NK-92 (cell line): ENCODE measurements around the gene ANXA2R.
A peak's percentile ranks its signal among the peaks of the same experiment; 100 is the strongest.
"Not testable (repeated sequence)": the region's sequence is repeated elsewhere in the genome, so short reads cannot be mapped to it uniquely, and the experiment has no call there.

ENCODE experiments used
- DNase-seq: peaks from one replicate; lab custom pipeline; 2025; ENCODE audit not compliant: unreplicated experiment; lab: John Stamatoyannopoulos, UW

ANXA2R gene, protein sequence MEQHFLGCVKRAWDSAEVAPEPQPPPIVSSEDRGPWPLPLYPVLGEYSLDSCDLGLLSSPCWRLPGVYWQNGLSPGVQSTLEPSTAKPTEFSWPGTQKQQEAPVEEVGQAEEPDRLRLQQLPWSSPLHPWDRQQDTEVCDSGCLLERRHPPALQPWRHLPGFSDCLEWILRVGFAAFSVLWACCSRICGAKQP

DNA sequence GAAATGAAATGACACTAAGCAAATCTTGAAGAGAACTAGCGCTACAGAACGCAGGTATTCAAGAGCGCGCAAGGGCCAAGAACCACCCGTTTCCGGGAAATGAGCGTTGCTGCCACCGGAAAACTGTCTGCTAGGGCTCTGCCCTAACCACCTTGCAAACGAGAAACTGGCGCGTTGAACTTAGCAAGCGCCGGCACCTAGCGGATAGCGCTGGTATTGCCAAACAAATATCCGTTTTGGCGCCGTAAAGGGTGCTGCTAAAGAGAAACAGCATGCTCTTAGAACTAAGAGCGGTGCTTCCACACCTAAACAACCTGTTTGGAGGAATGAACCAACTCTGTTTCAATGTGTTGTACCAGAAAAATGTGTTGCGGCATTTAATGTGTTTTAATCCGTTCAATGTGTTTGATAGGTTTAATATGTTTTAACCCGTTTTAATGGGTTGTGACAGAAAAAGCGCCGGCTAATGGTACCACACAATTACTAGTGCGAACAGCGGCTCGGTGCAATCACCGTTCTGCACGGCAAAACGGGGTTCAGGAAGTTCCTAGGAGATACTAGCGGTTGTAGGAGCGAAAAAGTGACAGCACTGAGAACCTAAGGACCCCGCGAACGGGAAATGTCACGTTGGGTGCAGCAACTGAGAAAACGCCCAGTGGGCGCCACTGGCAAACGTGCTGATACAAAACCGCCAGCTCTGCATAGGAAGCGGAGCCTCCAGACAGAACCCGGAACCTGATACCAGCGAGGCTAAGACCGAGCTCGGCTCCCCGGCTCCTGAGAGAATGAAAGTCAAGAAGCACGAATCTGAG, at the start of gene ANXA2R:
Gene ANXA2R (minus strand): TSS at position 33 of the 812 bp plus-strand sequence. CDS start 273 bp downstream, outside the sequence.
- peak; percentile 75 for DNase-seq

DNA sequence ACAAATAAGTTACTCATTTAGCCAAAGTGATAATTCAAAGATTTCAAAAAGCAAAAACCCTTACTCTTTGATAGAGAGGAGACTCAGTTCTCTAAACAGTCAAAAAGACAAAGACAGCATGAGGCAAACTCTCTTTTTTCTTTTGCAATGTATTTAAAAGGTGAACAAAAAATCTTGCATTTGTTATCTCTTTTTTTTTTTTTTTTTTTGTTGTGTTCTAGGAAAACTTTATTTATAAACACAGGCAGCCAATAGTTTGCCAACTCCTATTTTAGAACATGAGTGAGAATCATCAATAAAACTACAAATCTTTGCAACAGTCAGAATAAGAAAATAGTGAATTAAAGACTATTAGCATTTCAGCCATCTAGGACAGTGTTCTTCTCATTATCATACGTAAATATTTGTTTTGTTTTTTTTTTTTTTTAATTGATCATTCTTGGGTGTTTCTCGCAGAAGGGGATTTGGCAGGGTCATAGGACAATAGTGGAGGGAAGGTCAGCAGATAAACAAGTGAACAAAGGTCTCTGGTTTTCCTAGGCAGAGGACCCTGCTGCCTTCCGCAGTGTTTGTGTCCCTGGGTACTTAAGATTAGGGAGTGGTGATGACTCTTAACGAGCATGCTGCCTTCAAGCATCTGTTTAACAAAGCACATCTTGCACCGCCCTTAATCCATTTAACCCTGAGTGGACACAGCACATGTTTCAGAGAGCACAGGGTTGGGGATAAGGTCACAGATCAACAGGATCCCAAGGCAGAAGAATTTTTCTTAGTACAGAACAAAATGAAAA, 46.2 kb upstream of the ANXA2R start:
- DNase-seq: not testable (repeated sequence)

DNA sequence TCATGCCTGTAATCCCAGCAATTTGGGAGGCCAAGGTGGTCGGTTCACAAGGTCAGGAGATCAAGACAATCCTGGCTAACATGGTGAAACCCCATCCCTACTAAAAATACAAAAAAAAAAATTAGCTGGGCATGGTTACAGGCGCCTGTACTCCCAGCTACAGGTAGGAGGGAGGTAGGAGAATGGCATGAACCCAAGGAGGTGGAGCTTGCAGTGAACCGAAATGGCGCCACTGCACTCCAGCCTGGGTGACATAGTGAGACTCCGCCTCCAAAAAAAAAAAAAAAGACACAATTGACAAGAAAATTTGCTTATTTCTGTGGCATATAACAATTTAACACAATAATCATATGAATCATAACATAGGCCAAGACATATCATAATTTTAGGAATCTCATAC, 45.3 kb upstream of the ANXA2R start:
- no peak for DNase-seq

DNA sequence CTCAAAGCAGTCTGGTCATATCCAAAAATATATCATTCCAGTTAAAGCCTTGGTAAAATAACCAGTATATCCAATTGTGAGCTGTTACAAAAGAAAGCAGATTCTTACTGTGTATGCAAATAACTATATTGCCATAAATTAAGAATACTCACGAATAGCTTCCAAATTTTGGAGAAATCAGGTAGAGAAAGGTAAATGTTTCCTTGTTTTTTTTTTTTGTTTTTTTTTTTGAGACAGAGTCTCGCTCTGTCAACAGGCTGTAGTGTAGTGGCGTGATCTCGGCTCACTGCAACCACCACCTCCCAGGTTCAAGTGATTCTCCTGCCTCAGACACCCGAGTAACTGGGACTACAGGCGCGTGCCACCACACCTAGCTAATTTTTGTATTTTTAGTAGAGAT, 44.3 kb upstream of the ANXA2R start:
- not testable (repeated sequence) for DNase-seq

DNA sequence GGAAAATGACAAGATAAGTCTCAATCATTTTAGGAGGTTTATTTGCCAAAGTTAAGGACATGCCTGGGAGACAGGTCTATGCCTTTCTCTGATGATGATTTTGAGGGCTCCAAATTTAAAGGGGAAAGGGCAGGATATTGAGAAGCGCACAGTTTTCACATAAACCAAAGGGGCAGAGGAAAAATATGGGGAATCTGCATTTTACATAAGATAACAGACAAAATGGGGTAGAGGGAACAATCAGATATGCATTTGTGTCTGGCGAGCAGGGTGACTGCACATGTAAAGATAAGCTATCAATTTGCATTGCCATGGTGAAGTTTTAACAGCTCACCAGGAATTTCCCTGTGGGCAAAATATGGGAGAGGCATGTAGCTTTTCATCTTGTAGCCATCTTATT, 41.2 kb upstream of the ANXA2R start:
- not testable (repeated sequence) for DNase-seq

DNA sequence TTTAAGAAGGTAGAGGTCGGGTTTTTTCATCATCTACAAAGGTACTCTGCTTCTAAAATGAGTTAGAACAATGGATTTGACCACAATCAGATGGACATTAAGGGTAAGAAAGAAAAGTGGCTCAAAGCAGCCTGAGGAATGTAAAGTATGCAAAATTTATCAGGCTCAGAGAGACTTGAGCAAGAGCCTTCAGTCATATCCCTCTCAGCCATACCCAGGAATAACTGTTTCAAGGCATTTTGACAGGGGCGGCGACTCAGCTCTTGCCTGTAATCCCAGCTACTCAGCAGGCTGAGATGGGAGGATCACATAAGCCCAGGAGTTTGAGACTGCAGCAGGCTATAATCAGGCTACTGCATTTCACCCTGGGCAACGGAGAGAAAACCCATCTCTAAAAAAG, 38.8 kb upstream of the ANXA2R start:
- DNase-seq: no peak

DNA sequence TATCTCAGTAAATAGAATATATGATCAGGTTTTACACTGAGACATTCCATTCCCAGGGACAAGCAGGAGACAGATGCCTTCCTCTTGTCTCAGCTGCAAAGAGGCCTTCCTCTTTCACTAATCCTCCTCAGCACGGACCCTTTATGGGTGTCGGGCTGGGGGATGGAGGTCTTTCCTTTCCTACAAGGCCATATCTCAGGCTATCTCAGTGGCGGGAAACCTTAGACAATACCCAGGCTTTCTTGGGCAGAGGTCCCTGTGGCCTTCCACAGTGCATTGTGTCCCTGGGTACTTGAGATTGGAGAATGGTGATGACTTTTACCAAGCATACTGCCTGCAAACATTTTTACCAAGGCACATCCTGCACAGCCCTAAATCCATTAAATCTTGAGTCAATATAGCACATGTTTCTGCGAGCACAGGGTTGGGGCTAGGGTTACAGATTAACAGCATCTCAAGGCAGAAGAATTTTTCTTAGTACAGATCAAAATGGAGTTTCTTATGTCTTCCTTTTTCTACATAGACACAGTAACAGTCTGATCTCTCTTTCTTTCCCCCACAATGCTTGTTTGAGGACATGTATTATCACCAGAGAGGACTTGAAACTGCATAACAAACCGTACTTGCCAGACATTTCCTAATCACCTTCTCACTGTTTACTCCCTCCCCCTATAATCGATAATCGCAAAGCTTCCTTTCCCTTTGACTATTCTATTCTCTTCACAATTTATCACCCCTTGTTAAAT, 37.5 kb upstream of the ANXA2R start:
- not testable (repeated sequence) for DNase-seq

DNA sequence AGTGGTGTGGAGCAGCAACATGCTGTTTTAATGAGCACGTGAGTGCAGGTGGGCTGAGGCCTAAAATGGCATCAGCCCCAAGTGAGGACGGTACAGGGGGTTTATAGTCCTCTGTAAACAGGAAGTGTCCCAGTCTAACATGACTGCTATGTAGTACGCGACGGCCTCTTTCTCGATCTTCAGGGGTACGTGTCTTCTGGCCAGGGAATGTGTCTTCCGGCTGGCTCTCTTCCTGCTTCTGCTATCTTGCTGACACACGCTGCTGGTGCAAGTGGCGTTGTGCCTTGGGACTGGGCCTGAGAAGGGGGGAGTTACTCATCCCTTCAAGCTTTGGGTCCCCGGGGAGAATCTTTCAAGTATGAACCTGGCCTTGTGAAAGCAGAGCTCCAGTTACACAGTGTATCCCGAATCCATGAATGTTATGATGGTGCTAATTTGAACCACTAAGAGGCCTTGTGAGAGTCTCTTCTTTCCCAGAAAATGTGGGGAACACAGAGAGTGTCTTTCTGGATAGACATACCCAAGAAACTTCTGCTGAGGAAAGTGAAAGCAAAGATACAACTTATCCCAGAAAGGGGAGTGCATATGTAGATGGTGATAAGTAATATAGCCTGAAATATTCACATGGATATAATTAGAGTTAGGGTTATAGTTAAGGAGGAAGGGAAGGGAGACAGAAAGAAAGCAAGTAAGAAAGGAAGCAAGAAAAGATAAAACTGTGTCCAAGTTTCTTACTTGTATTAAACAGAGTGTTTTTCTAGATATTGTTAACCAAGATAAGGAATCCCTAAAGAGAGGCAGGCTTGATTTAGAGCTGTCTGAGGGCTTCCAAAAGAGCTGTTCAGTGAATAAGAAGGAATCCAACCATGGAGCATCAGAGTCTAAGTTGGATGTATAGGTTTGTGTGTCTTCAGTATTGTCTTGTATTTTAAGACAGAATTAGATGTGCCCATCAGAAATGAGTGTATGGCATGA, 35.5 kb upstream of the ANXA2R start:
- DNase-seq: no peak

DNA sequence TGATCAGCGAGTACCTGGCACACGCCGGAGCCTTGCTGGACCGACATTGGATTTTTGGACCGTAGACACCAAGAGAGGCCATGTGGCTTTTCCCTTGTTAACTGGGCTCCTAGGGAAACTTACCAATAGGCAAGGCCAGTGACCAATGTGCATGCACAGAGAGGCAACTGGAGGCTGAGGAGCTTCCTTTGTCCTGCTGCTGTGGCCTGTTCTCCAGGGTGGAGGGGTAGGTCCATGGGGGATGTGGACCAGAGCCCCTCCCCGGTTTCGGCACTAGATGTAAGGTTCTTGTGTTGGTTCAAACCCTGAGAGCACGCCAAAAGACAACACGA, 34.8 kb upstream of the ANXA2R start:
- DNase-seq: no peak

DNA sequence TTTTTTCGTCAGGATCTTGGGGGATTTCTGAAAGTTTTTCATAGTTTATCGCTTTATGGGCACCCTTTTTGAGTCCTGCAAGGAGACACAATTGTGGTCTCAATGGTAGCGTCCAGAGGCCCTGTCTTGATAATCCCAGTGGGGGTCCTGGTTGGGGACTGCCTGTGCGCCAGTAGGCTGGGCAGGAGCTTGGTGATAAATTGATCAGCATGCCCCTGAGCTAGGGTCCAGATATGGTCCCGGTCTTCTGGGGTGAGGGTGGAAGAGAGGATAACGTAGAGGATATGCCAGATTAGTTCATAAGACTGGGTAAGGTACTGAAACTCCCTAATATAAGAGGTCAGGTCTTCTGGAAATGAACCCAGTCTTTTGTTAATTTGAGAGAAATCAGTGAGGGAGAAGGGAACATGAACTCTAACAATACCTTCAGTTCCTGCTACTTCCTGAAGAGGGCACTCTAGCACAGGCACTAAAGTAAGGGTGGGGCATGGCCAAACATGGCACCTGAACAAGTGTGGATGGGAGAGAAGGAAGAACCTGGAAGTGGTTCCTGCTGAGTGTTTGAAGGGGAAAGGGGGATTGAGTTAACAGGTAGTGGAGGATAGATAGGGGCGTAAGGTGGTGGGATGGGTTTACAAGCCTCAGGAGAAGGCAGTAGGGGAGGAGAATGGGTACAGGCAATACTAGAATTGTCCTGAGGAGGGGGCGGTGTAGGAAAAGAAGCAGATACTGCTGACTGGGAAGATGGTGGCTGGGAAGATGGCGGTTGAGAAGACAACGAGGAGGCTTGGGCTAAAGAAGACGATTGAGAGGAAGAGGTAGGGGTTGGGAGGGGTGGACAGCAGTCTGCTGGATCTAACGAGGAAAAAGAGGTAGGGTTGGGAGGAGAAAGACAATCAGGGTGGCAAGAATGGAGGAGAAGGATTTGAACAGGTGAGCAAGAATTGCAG, 33.8 kb upstream of the ANXA2R start:
- DNase-seq: no peak

DNA sequence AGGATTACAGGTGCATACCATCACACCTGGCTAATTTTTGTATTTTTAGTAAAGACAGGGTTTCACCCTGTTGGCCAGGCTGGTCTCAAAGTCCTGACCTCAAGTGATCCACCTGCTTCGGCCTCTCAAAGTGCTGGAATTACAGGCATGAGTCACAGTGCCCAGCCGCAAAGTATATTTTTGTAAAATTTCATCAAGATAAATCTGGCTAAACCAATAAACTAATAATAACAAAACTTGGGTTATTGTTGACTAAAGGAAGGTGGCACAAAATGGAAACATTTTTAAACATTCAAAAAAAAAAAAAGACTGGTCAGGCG, 29.2 kb upstream of the ANXA2R start:
- not testable (repeated sequence) for DNase-seq

DNA sequence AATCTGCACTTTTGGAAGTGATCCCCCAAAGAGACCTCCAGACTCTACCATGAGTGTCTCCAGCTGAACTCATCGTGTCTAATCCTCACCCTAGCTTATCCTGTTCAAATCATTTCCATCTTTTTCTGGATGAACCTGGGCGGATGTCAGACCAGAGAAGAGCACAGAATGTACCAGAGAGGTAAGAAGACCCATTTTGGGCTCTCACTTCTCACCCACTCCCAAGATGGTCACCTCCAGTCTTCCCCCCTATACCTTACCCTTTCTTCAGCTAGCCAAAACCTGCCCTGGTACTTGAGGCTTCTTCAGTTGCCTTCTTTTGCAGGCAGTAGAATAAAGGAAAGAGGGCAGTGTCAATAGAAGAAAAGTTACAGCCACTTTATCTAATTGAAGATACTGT, 27.9 kb upstream of the ANXA2R start:
- no peak for DNase-seq

DNA sequence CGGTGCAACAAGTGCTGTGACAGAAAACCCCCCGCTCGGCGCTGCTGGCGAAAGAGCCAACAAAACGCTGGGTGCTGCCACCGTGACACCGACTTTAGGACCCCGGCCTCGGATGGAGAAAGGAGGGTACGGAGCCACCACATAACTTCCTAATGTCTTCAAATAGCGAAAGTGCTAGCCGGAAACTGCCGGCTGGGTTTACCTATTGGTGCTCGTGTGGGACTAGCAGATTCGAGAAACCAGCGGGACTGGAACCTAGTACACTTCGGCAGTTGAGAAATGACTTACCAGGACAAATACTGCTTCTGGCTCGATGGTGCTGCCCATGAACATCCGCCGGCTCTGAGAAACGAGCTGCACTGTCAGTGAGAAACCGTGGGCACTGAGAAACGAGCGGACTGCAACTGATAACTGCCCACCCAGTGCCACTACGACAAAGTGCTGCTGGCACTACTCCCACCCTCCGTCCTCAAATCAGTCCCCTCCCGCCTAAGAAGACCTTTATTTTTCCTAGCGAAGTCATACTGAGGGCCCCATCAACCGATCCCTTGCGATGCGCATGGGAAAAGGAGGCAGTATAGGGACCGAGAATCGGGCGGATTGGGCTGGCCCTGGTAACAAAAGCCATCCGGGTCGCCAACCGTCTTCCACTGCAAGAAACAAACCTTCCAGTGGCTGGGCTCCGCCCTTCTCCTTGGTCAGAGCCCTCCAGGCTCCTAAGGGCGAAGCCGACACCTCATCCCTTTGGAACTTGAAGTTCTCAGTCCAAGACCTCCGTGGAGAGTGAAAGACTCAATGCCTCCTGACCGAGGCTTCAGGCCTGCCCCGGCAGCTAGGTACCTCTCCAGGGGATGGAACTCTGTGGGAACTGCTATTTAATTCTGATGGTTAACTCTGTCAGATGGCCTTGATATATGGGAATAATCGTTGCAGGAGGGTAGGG, 27.0 kb upstream of the ANXA2R start:
- peak; percentile 10 for DNase-seq

DNA sequence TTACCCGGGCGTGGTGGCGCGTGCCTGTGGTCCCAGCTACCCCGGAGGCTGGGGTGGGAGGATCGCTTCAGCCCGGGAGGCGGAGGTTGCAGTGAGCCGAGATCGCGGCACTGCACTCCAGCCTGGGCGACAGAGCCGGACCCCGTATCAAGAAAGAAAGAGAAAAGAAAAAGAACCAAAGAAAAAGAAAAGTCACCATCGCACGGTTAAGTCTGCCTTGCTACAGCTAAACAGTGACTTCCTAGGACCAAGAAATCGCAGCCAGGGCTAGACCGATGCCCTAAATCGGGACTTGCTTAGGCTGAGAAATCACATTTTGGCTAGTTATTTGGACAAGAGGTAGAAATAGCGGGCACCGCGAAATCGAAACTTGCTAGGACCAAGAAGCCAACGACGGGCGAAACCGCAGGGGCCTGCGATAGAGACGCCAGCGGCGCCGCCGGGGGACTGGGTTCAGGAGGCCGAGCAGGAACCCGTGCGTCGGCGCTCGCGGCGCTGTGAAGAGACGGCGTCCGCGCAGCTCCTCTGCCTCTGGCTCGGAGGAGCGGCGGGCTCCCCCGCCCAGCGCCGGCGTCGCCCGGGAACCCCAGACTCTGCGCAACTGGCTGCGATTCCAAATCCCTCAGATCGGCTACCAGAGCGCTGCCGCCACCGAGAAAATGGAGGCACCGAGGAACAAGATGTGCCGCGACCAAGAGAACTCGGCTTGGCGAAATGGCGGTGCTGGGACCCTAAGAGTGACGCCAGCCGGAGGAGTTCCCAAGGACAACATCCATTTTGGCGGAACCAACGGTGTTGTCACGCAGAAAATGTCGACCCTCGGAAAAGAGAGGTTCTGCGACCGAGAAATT, 26.1 kb upstream of the ANXA2R start:
- no peak for DNase-seq

DNA sequence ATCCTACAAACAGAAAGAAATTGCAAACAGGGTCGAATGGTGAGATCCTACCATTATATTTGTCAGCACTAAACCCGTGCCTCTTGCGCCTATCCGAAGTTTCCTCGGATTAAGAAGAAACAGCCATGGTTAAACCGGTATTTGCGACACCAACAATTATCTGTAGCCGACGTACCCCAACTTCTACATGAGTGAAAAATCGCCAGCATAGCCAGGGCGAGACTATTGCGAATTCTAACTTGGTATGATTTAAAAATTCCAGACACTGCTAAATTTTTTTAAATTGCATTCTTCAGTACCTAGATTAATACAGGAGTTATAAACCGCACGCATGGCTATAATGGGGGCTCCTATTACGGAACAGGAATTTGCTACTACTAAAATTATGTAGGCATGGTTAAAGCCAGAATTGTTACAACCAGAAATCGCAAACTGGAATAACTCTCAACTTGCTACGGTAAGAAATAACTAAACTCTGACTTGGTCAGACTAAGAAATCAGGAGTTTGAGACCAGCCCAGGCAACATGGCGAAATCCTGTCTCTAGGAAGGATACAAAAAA, 25.3 kb upstream of the ANXA2R start:
- DNase-seq: no peak

DNA sequence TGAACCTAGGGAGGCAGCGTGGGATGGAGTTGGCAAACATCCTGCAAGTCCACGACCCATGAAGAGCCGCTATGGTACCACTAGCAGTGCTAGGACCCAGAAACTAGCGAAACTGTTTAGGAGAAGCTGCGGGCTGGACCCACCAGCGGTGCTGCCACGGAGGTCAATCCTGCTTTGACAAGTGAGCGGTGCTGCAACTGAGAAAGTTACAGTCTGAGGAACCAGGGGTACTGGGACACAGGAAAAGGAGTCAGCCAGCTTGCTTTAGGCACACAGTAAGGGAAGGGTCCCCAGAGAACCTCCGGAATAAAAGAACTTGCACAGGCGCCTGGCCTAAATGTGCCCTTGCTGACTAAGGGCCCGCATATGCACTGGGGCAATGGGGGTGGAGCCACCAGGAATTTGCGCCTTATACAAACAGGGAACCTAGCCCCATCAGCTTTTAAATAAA, 23.6 kb upstream of the ANXA2R start:
- no peak for DNase-seq
